Right ventricle myocardium superior (tissue), 1 donor: ENCODE results near the gene C2orf42. TPM values are rescaled to one million over a fixed set of nuclear protein-coding genes. Genes with fewer than 3 reads are reported as not detected.
"Not testable (repeated sequence)": the region's sequence is repeated elsewhere in the genome, so short reads cannot be mapped to it uniquely, and the experiment has no call there.

ENCODE experiments used
- ATAC-seq: fragments of 200-7000 bp; cut with Tn5 transposase; one replicate; pipeline ENCODE4 v1.9.1; 2020; ENCODE audit warnings: mild to moderate bottlenecking; ENCODE audit not compliant: poor library complexity
- DNase-seq: peaks from one replicate; pipeline ENCODE4 v3.0.0-alpha.2; 2020
- intact Hi-C: fragments of 100-400 bp; cut with DNase I; formaldehyde crosslinking; loops from one replicate; pipeline ENCODE4 v1.11.2; 2022
- total RNA-seq: library from RNA; stranded (reverse); fragmentation: NEBNext Ultra II Directional; extraction: Animal tissue kit (Norgen Biotek cat#: 25700); gene quantifications from one replicate; pipeline ENCODE4 v1.2.1, GENCODE V29; 2021
- donor health status: DM: no; HTN: yes; CAD: no; lungs with severe emphysema.

C2orf42 gene
- total RNA-seq, 1 donor from 2014 or later, result 13.6 TPM

DNA sequence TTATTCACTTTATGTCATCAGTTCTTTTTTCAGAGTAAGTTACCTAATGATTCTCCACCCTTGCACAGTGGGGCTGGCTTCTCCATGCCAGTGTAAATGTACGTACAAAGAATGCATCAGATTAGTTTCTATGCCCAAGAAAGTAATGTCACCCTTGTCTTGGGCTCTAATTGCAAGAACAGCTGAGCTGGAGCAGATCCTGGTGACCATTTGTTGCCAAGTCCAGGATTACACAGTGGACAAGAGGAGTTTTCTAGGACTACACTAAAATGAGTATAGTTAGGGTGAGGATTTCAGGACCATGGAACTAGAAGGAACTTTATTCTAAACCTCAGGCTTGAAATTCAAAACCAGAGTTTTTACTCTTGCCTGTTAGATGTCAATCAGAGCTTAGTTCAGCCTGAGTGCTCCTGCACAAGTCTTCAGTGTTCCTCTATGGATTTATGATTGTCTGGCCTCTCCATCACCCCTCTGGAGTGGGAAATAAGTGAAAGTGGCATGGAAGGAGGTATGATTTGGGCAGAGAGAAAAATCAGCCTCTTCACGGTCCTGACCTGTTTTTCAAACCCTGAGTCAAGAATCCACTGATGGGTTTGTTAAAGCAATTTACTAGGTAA, 73.8 kb downstream of the C2orf42 start:
- DNase-seq (no peak), ATAC-seq (no peak)
- intact Hi-C loops, result no loop called here

DNA sequence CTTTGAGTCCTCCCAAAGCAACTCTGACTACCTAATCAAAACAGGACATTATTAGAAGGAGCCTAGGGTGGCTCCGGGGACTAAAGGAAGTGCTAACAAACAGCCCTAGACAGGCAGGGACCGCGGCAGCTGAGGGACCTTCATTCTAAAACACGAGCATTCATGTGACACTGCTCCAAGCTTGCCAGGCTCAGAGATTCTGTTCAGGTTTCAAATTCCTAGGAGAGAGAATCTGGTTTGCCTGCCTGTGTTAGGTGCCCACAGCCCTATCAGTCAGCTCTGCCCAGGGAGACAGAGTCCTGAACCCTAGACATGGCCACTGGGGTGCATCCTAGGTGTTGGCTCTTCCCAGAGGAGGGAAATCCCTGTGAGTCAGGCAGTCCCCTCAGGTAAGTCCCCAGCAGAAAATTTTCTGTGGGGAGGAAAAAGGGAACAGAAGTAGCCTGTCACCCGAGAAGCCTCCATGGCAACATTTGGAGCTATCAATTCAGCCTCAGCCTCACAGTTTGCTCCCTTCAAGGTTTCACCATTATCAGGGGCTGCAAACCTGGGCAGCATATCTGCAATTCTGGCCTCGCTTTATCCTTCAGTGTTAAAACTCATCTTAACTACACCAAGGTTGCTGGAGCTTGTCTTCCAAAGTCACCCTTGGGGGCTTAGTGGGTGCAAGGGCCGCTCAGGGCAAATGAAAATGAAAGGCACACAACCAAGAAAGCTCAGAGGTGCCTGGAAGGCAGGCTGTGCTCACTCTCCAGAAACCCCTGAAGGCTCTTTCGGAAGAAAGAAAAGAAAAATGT, 75.0 kb downstream of the C2orf42 start:
- DNase-seq (peak; percentile 47), ATAC-seq (peak; percentile 49)
- intact Hi-C loops, result no loop called here

GRCh38 chr2:70113359-70114070, 77.3 kb downstream of the C2orf42 start:
- ATAC-seq (no peak), DNase-seq (no peak)
- intact Hi-C loops, result no loop called here

GRCh38 chr2:70111752-70112591, 78.8 kb downstream of the C2orf42 start:
- DNase-seq (no peak), ATAC-seq (no peak)
- intact Hi-C loops, result no loop called here

- ATAC-seq, intact Hi-C loops: not testable (repeated sequence)
Measured at GRCh38 chr2:70110397-70110796, 80.4 kb downstream of the C2orf42 start.

DNA sequence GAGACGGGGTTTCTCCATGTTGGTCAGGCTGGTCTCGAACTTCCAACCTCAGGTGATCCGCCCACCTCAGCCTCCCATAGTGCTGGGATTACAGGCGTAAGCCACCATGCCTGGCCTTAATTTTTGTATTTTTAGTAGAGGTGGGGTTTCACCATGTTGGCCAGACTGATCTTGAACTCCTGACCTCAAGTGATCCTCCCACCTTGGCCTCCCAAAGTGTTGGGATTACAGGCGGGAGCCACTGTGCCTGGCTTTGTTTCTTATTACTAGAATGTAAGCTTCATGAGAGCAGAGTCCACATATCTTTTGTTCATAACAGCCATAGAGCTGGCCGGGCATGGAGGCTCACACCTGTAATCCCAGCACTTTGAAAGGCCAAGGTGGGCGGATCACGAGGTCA, 84.7 kb downstream of the C2orf42 start:
- ATAC-seq, DNase-seq, intact Hi-C loops: not testable (repeated sequence)

More at GRCh38 chr2:70110397-70110796, 80.4 kb downstream of the C2orf42 start:
- DNase-seq, result not testable (repeated sequence)

GRCh38 chr2:70104231-70105111, 86.3 kb downstream of the C2orf42 start:
- no peak for DNase-seq
- no peak for ATAC-seq
- intact Hi-C loops, result no loop called here

GRCh38 chr2:70103531-70104061, 87.2 kb downstream of the C2orf42 start:
- DNase-seq (no peak), ATAC-seq (no peak)
- intact Hi-C loops, result no loop called here

GRCh38 chr2:70102323-70102905, 88.4 kb downstream of the C2orf42 start:
- intact Hi-C loops, DNase-seq, ATAC-seq: not testable (repeated sequence)

DNA sequence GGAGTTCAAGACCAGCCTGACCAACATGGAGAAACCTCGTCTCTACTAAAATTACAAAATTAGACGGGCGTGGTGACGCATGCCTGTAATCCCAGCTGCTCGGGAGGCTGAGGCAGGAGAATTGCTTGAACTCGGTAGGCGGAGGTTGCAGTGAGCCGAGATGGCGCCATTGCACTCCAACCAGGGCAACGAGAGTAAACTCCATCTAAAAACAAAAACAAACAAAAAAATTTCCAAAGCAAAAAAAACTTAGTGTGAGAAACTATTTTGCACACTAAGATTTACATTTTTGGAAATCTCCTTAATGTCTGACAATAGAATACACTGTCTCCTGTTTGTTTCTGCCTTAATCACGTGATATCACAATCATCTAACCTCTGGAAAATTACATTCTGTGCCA, 89.1 kb downstream of the C2orf42 start:
- not testable (repeated sequence) for ATAC-seq

GRCh38 chr2:70101174-70101573, 89.6 kb downstream of the C2orf42 start:
- no peak for ATAC-seq
- DNase-seq, result no peak
- intact Hi-C loops, result no loop called here

More for the DNA sequence above, 89.1 kb downstream of the C2orf42 start:
- intact Hi-C loops, DNase-seq: not testable (repeated sequence)

Other genes starting within 250 kb of the C2orf42 start
- gene ASPRV1, start 229.4 kb downstream of the C2orf42 start, total RNA-seq, result 0.78 TPM
- gene PCBP1, start 103.5 kb downstream of the C2orf42 start, total RNA-seq, result 201 TPM
- gene TIA1, start 57.6 kb upstream of the C2orf42 start, total RNA-seq, result 44.3 TPM
- 106 TPM for gene PCYOX1, start 67.1 kb upstream of the C2orf42 start, total RNA-seq
- gene SNRPG, start 102.7 kb upstream of the C2orf42 start, total RNA-seq, result 150 TPM
- gene FAM136A, start 111.0 kb upstream of the C2orf42 start, total RNA-seq, result 23.3 TPM